Skin of body (tissue), 2 donors: ENCODE measurements around the gene IDE. TPM values are rescaled to one million over a fixed set of nuclear protein-coding genes. Genes with fewer than 3 reads are reported as not detected.

Experiments
- DNase-seq: peaks from one replicate; lab custom pipeline; 2025; lab: John Stamatoyannopoulos, UW
- total RNA-seq: library from RNA; depleted of rRNA; stranded (reverse); fragments of >200 nt; gene quantifications from one replicate; pipeline ENCODE4 v1.2.3, GENCODE V29; 2014

The IDE gene
- total RNA-seq, 1 donor from 2014 or later = 50.8 TPM

GRCh38 chr10:92567952-92568600 is 5.8 kb downstream of the IDE start:
- DNase-seq = no peak

GRCh38 chr10:92562424-92562823 is 11.5 kb downstream of the IDE start:
- no peak for DNase-seq

DNA sequence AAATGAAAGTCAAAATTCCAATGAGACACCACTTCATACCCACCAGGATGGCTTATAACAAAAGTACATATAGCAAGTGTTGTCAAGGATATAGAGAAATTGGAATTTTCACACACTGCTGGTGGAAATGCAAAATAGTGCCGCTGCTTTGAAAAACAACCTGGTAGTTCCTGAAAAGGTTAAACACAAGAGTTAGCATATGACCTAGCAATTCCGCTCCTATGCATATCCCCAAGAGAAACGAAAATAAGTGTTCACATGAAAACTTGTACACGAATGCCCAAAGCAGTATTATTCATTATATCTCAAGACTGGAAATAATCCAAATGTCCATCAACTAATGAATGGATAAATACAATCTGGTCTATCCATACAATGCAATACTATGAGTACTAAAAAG is 14.8 kb downstream of the IDE start:
- no peak for DNase-seq

- DNase-seq = no peak
Measured at GRCh38 chr10:92553959-92554358, 19.9 kb downstream of the IDE start.

DNA sequence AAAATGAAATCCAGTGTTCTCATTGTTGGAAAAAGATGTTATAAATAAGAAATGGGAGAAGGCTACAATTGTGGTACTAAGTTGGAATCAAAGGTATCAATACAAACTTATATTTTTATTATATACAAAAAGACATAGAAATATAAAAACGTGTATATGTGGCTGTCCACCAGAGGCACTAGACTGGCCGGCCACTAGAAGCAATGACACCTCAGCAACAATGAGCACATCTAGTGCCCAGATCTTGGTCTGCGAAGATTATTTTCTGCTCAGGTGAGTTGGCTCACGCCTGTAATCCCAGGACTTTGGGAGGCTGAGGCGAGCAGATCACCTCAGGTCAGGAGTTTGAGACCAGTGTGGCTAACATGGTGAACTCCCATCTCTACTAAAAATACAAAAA is 21.6 kb downstream of the IDE start:
- DNase-seq = no peak

GRCh38 chr10:92550924-92551323 is 23.0 kb downstream of the IDE start:
- no peak for DNase-seq

GRCh38 chr10:92547676-92548075 is 26.2 kb downstream of the IDE start:
- no peak for DNase-seq

- no peak for DNase-seq
Measured at GRCh38 chr10:92545556-92545955, 28.3 kb downstream of the IDE start.

- DNase-seq = no peak
Measured at GRCh38 chr10:92544296-92544695, 29.6 kb downstream of the IDE start.

- no peak for DNase-seq
Measured at GRCh38 chr10:92542458-92542857, 31.4 kb downstream of the IDE start.

DNA sequence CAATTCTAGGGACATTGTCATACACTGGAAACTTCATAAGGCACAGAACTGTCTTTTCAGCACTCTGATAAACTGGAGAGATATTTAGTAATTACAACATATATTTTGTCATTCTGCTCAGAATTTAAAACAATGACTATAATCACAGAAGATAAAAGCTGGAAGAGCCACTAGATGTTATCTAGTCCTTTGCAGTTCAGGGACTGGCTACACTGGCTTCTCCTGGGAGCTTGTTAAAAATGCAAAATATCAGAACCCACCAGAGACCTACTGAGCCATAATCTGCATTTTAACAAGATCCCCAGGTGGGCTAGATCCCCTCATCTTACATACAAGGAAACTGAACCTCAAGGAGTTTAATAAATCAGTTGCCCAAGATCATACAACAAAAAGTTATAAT is 32.3 kb downstream of the IDE start:
- DNase-seq = no peak

- DNase-seq = no peak
Measured at GRCh38 chr10:92538231-92538958, 35.5 kb downstream of the IDE start.

DNA sequence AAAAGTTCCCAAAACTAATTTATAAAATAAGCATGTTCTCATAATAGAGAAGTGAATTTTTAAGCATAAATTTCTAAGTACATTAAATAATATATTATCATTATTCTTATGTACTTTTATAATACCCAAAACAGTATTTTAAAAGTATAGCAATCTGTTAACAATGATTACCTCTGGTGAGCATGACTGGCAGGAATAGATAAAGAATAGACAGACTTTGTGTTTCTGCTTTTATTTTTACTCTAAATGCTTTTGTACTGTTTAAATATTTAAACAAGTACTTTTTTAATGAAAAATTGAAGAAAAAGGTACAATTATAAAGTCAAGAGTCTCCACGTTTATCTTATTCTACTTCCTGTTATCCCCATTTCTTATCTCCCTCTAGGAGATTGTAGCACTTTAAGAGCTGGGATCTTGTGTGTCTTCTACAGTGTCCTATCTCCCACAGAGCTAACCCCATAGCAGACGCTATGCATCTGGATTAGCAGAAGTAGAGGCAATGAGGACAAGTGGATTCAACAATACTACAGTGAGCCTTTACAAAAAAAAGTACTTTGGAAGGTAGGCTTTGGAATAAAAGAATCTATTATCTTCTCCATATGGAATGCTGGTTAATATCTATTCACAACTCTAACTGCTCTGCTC is 42.9 kb downstream of the IDE start:
- DNase-seq = no peak

- no peak for DNase-seq
Measured at GRCh38 chr10:92530421-92530820, 43.5 kb downstream of the IDE start.

DNA sequence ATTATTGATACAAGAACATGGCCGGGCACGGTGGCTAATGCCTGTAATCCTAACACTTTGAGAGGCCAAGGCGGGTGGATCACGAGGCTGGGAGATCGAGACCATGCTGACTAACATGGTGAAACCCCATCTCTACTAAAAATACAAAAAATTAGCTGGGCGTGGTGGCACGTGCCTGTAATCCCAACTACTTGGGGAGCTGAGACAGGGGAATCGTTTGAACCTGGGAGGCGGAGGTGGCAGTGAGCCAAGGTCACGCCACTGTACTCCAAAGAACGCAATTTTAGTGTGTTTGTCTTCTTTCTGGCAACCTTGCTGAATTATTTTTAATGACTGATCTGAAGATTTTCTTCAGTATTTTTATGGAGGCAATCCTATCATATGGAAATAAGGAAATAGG is 46.2 kb downstream of the IDE start:
- no peak for DNase-seq

GRCh38 chr10:92523639-92524038 is 50.3 kb downstream of the IDE start:
- no peak for DNase-seq

DNA sequence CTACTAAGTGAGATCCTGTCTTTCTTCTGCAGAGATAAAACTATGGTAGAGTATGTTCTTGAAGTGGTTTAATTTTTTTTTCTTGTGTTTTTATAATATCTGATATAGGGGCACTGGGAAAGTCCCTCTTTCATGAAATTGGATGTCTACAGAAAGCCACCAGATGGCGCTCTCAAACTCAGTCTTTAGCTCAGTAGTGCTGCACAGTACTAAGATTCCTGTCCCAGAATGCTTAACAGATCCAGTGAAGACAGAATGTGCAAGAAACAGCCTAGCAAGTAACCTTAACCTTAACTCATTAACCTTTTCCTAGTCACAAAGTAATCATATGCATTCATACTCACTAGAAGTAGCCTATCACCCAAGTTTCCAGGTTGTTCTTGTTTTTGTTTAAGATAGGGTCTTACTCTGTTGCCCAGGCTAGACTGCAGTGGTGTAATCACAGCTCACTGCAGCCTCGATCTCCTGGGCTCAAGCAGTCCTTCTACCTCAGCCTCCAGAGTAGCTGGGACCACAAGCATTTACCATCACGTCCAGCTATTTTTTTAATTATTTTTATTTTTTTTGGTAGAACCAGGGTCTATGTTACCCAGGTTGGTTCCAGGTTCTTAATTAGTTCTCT is 56.7 kb downstream of the IDE start:
- peak; percentile 74 for DNase-seq

DNA sequence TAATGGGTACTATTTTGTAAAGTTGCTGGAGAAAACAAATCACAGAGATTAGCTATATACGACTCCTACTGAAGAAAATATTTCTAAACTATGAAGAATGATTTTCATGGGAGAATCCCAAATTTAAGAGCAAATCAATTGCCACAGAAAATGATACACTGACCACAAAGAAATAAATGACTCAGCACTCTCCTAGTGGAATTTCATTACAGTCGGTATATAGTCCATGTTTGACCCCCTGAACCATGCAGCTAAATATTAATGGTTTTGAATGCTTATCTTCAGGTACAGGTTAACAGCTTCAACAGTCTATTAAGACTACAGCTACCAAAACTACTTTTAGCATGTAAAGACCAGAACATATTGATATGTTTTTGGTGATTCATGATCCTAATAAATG is 65.0 kb downstream of the IDE start:
- no peak for DNase-seq

GRCh38 chr10:92506336-92506735 is 67.6 kb downstream of the IDE start:
- no peak for DNase-seq

DNA sequence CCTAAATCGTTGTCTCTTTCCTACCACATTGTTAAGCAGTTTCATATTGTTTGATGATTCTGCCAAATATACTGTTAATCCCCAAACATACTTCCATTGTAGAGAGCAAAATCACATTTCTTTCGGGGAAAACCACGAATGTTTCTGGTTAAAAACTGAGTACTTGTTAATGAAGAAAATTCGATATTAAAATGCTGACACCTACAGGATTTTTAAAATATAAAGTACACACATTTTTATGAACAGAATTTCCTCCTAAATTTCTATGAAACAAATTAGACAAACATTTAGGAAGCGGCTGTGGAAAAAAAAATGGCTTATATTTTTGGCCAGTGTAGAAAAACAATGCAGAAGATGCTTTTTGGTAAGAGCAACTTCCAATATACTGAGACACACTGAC is 68.8 kb downstream of the IDE start:
- no peak for DNase-seq

DNA sequence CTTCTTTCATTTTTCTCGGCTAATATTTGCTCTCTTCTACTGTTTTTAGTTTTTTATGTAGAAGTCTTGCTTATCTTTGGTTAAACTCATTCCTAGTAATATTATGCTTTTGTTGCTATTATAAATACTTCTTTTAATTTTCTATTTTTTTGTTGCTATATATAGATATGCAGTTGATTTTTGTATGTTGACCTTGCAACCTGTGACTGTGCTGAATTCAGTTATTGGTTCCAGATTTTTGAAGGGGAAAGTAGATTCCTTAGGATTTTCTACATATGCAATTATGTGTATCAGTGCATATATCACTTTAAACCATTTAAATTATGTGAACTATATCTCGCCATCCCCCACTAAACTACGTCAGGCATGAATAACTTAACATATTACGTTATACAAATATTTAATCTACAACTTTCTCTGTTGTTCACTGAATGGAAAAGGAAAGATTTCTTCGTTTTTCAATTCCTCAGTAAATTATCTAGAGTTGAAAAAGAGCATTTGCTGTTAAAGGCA is 71.5 kb downstream of the IDE start:
- DNase-seq = no peak

DNA sequence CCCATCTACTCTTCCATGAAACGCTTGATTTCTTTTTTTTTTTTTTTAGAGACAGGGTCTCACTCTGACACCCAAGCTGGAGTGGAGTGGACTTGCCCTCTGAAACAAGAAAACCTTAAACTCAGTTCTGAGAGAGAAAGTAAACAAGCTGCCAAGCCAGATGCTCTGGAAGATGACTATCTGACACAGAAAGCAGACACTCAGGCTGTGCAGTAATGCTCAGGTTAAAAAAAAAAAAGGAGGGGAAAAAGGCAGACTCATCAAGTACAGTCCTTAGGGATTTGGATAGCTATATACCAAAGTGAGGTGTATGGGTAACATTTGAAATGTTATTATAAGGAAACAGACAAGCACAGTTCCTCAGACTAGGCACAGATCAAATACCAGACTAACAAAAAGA is 80.5 kb downstream of the IDE start:
- DNase-seq = no peak
